ENCODE measurements around the gene ATP6V0D1.
A peak's percentile ranks its signal among the peaks of the same experiment; 100 is the strongest.

The ATP6V0D1 gene

GRCh38 chr16:67463059-67463458, 17.9 kb downstream of the ATP6V0D1 start:
- DNase-seq (ENCODE audit: low spot score): no peak

- no peak for DNase-seq (ENCODE audit: low spot score)
Observed at GRCh38 chr16:67462279-67462655, 18.7 kb downstream of the ATP6V0D1 start.

GRCh38 chr16:67461600-67462278, 19.2 kb downstream of the ATP6V0D1 start:
- no peak for DNase-seq (ENCODE audit: low spot score)

- no peak for DNase-seq (ENCODE audit: low spot score)
Observed at GRCh38 chr16:67460961-67461360, 20.0 kb downstream of the ATP6V0D1 start.

- DNase-seq (ENCODE audit: low spot score): no peak
Observed at GRCh38 chr16:67460168-67460567, 20.8 kb downstream of the ATP6V0D1 start.

- no peak for DNase-seq (ENCODE audit: low spot score)
Observed at GRCh38 chr16:67459861-67460150, 21.2 kb downstream of the ATP6V0D1 start.

- peak; percentile 45 for DNase-seq (ENCODE audit: low spot score)
Observed at GRCh38 chr16:67459066-67459860, 21.7 kb downstream of the ATP6V0D1 start.

- DNase-seq (ENCODE audit: low spot score): no peak
Observed at GRCh38 chr16:67458121-67458641, 22.8 kb downstream of the ATP6V0D1 start.

- no peak for DNase-seq (ENCODE audit: low spot score)
Observed at GRCh38 chr16:67457611-67458010, 23.3 kb downstream of the ATP6V0D1 start.

GRCh38 chr16:67456391-67457081, 24.4 kb downstream of the ATP6V0D1 start:
- peak; percentile 51 for DNase-seq (ENCODE audit: low spot score)

- no peak for DNase-seq (ENCODE audit: low spot score)
Observed at GRCh38 chr16:67454852-67455251, 26.1 kb downstream of the ATP6V0D1 start.

GRCh38 chr16:67454104-67454503, 26.9 kb downstream of the ATP6V0D1 start:
- no peak for DNase-seq (ENCODE audit: low spot score)

GRCh38 chr16:67451704-67452435, 29.1 kb downstream of the ATP6V0D1 start:
- no peak for DNase-seq (ENCODE audit: low spot score)

- DNase-seq (ENCODE audit: low spot score): peak; percentile 33
Observed at GRCh38 chr16:67451061-67451703, 29.8 kb downstream of the ATP6V0D1 start.

- no peak for DNase-seq (ENCODE audit: low spot score)
Observed at GRCh38 chr16:67449739-67450138, 31.2 kb downstream of the ATP6V0D1 start.

- no peak for DNase-seq (ENCODE audit: low spot score)
Observed at GRCh38 chr16:67449336-67449735, 31.6 kb downstream of the ATP6V0D1 start.

- DNase-seq (ENCODE audit: low spot score): no peak
Observed at GRCh38 chr16:67448580-67448979, 32.4 kb downstream of the ATP6V0D1 start.

GRCh38 chr16:67447508-67448076, 33.4 kb downstream of the ATP6V0D1 start:
- no peak for DNase-seq (ENCODE audit: low spot score)

GRCh38 chr16:67446968-67447507, 33.9 kb downstream of the ATP6V0D1 start:
- DNase-seq (ENCODE audit: low spot score): no peak

- DNase-seq (ENCODE audit: low spot score): no peak
Observed at GRCh38 chr16:67445913-67446907, 34.7 kb downstream of the ATP6V0D1 start.
